GM18517 (cell line): ENCODE measurements around the gene NOS2.
"Not testable (repeated sequence)": the region's sequence is repeated elsewhere in the genome, so short reads cannot be mapped to it uniquely, and the experiment has no call there.

Source experiments
- ATAC-seq: cut with Tn5 transposase; IDR thresholded peaks from one replicate; pipeline ENCODE4 v1.9.1; 2021; ENCODE audit warnings: mild to moderate bottlenecking, moderate library complexity; ENCODE audit not compliant: unreplicated experiment

The NOS2 gene

GRCh38 chr17:27792095-27792494 lies 8.2 kb downstream of the NOS2 start:
- ATAC-seq = no peak

- ATAC-seq = no peak
Observed at GRCh38 chr17:27788919-27789318, 11.4 kb downstream of the NOS2 start.

GRCh38 chr17:27783440-27784350 lies 16.6 kb downstream of the NOS2 start:
- no peak for ATAC-seq

DNA sequence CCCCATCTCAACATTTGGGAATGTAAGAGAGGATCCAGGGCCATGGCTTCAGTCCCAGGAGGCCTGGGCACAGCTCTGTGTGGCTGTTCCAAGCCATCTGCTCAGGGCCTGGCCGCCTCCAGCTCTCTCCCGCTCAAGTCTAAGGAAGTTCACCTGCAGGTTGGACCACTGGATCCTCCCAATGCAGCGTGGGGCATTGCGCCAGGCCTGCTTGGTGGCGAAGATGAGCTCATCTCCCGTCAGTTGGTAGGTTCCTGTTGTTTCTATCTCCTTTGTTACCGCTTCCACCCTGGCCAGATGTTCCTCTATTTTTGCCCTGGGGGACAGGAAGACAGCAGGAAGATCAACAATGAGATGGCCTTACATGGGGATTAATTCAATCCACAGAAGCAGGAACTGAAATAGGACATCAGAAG lies 17.5 kb downstream of the NOS2 start:
- no peak for ATAC-seq

GRCh38 chr17:27780828-27781404 lies 19.4 kb downstream of the NOS2 start:
- ATAC-seq = no peak

GRCh38 chr17:27780092-27780827 lies 20.1 kb downstream of the NOS2 start:
- ATAC-seq = no peak

GRCh38 chr17:27778183-27778582 lies 22.1 kb downstream of the NOS2 start:
- ATAC-seq = no peak

- ATAC-seq = no peak
Observed at GRCh38 chr17:27776882-27777624, 23.3 kb downstream of the NOS2 start.

DNA sequence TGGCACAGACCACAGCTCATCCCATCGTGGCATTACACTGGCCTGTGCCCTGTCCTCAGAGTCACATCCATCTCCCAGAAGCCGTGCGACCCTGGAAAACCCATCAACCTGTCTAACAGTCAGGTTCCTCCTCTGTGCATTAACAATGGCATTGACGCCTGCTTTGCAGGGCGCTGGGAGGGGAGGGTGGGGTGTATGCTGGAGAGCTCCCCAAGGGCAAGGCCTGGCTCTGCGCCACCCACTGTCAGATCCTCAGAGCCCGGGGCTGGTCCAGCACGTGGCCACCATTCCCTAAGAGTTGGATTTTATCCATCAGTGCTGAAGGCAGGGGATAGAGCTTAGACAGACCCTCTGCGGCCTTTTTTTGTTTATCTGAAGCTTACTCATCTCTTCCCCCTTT lies 28.7 kb downstream of the NOS2 start:
- ATAC-seq = no peak

DNA sequence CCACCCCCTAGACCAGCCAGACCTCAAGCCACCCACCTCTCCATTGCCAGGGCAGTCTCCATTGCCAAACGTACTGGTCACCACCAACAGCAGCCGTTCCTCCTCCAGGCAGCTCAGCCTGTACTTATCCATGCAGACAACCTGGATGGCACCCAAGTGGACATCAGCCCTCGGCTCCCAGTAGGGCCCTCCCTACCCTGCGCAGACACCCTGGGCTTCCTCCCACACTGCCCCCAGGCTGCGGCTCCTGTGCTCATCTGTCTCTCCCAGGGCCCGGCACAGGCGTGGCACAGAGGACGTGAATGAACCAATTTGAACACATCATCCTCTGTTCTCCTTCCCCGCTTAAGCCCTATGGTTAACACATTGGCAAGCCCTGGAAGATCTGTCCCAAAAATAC lies 29.5 kb downstream of the NOS2 start:
- no peak for ATAC-seq

GRCh38 chr17:27768858-27769410 lies 31.4 kb downstream of the NOS2 start:
- ATAC-seq = no peak

- no peak for ATAC-seq
Observed at GRCh38 chr17:27766438-27766837, 33.9 kb downstream of the NOS2 start.

DNA sequence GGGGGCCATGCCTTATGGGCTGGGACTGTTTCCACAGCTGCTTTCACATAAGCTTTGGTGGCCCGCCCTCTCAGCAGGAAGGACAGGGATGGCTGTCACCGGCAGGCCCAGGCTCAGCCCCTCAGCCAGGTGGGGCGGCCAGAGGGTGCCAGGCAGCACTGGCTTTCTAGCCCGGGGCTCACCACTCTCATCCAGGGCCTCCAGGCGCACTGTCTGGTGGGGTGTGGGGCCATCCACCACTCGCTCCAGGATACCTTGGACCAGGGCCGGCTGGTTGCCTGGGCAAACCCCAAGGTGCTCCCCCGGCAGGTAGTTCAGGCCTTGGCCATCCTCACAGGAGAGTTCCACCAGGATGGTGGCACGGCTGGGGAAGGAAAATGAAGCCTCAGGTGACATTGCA lies 35.0 kb downstream of the NOS2 start:
- no peak for ATAC-seq

GRCh38 chr17:27764589-27764988 lies 35.7 kb downstream of the NOS2 start:
- ATAC-seq = no peak

DNA sequence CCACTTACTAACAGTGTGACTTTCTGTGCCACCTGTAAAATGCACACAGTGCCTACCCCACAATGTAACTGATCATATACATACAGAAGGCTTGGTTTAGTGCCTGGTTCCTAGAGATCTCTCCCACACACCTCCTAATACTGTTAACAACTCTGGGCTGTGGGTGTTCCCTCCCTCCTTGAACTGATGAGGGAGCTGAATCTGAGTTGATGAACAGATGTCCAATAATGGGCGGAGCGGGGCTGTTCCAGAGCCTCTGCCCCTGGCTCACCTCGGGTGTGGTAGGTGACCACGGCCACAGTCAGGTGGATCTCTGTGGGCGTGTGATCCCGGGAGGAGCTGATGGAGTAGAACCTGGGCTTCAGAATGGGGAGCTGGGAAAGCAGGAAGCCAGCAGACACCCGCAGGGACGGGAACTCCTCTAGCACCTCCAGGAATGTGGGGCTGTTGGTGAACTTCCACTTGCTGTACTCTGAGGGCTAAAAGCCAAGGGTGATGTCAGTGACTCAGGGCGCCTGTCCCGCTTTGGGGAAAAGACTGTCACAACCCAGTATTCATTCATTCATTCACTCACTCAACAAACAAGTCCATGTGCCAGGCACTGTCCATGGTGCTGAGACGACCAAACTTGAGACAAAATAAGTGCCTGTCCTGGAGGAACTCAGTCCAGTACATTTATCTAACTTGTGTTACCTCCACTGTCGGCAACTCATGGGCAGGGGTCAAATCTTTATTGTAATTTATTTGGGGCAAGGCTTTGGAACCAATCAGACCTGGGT lies 37.6 kb downstream of the NOS2 start:
- ATAC-seq = no peak

GRCh38 chr17:27760931-27761330 lies 39.4 kb downstream of the NOS2 start:
- ATAC-seq = not testable (repeated sequence)

DNA sequence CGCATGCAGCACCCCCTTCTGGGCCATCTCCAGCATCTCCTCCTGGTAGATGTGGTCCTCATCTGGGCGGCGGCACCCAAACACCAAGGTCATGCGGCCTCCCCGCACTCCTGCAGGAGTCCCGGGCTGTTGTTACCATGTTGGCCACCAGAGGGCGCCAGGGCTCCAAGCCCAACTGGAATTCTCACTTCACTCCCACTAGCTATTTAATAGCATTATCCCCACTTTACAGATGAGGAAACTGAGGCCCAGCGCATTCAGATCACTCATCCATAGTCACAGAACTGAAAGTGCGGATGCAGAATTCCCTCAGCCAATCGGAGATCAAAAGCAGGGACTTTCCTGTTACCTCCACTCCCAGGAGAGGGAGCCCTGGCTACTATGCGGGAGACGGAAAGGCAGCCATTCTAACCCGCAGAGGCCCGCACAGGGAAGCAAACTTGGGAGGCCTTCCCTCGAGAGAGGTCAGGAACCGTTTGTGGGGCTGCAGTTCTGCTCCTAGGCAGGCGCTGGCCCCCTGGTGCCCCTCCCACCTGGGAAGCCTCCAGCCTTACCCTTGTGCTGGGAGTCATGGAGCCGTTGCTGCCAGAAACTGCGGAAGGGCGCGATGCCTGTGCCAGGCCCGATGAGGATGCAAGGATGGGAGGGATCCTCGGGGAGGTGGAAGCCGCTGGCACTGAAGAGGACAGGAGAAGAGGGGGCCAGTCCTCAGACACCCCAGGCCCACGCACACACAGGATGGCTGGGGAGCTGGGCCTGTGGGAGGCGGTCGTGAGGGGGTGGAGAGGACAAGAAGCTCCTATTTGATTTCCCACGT lies 40.1 kb downstream of the NOS2 start:
- no peak for ATAC-seq

- no peak for ATAC-seq
Observed at GRCh38 chr17:27759528-27759927, 40.8 kb downstream of the NOS2 start.
